HEK293 (cell line): Measurements from ENCODE around the gene SLC5A10.

ENCODE experiments used
- CTCF ChIA-PET: fragments of 350-600 bp; formaldehyde crosslinking; extraction: SDS; loops from one replicate; lab custom pipeline; 2021; ENCODE audit warnings: antibody characterized with exemption; lab: Yijun Ruan, JAX
- POLR2A ChIA-PET: fragments of 300-600 bp; formaldehyde crosslinking; extraction: SDS; loops from one replicate; lab custom pipeline; 2020; ENCODE audit warnings: antibody characterized with exemption, inconsistent platforms; lab: Yijun Ruan, JAX
- H3K27ac ChIP-seq: fragments of 200-500 bp; sonication (Bioruptor generic); 2 replicates; pipeline ENCODE4 v1.5.1; 2014; ENCODE audit warnings: low read depth, low read length, control low read depth, inconsistent platforms; ENCODE audit errors: extremely low read depth
- H3K36me3 ChIP-seq, 2 experiments: fragments of 200-500 bp in 1 of 2; sonication (Bioruptor generic) in 1 of 2; 1 replicate in 1 of 2; 2 replicates in 1 of 2; pipeline ENCODE4 v1.5.1; 2014 to 2017; ENCODE audit warnings: inconsistent platforms in 2 of 2, low read length in 2 of 2; ENCODE audit not compliant: control insufficient read depth in 2 of 2, insufficient read depth in 1 of 2
- H3K4me1 ChIP-seq: fragments of 200-500 bp; sonication (Bioruptor generic); 2 replicates; pipeline ENCODE4 v1.5.1; 2014; ENCODE audit warnings: mild to moderate bottlenecking, low read length, inconsistent platforms; ENCODE audit not compliant: control insufficient read depth, insufficient read depth
- H3K4me3 ChIP-seq: 2 replicates; pipeline ENCODE4 v1.5.1; 2011; ENCODE audit warnings: low read depth, mild to moderate bottlenecking, control low read depth, low read length, moderate library complexity
- H3K9me3 ChIP-seq: fragments of 200-500 bp; sonication (Bioruptor generic); 2 replicates; pipeline ENCODE4 v1.5.1; 2014; ENCODE audit warnings: low read depth, low read length, inconsistent platforms; ENCODE audit not compliant: control insufficient read depth, insufficient read depth
- FEZF1 ChIP-seq: fragments of 450-650 bp; formaldehyde crosslinking; IDR thresholded peaks from 2 replicates; pipeline ENCODE4 v1.5.1; 2016; ENCODE audit warnings: missing biosample characterization, missing genetic modification characterization
- MZF1 ChIP-seq: fragments of 450-650 bp; formaldehyde crosslinking; IDR thresholded peaks from 2 replicates; pipeline ENCODE4 v1.5.1; 2017; ENCODE audit warnings: missing biosample characterization, missing genetic modification characterization, borderline replicate concordance
- SP2 ChIP-seq: fragments of 450-650 bp; formaldehyde crosslinking; IDR thresholded peaks from 2 replicates; pipeline ENCODE4 v1.5.1; 2016; ENCODE audit warnings: missing biosample characterization, missing genetic modification characterization
- SP7 ChIP-seq: fragments of 450-650 bp; formaldehyde crosslinking; IDR thresholded peaks from 2 replicates; pipeline ENCODE4 v1.5.1; 2016; ENCODE audit warnings: missing biosample characterization, missing genetic modification characterization
- TCF7L2 ChIP-seq: IDR thresholded peaks from 2 replicates; pipeline ENCODE4 v1.6.1; 2011; ENCODE audit warnings: low read depth, mild to moderate bottlenecking, inconsistent platforms, low read length, moderate library complexity, borderline replicate concordance
- YY1 ChIP-seq: fragments of 450-650 bp; formaldehyde crosslinking; IDR thresholded peaks from 2 replicates; pipeline ENCODE4 v1.5.1; 2018; ENCODE audit warnings: missing biosample characterization, missing genetic modification characterization
- ZBTB21 ChIP-seq: fragments of 450-650 bp; formaldehyde crosslinking; IDR thresholded peaks from 2 replicates; pipeline ENCODE4 v1.5.1; 2017; ENCODE audit warnings: missing biosample characterization, missing genetic modification characterization
- ZBTB48 ChIP-seq: fragments of 450-650 bp; formaldehyde crosslinking; IDR thresholded peaks from 2 replicates; pipeline ENCODE4 v1.5.1; 2016; ENCODE audit warnings: missing biosample characterization, missing genetic modification characterization
- ZFP69B ChIP-seq: fragments of 450-650 bp; formaldehyde crosslinking; IDR thresholded peaks from 2 replicates; pipeline ENCODE4 v1.5.1; 2016; ENCODE audit warnings: missing biosample characterization, missing genetic modification characterization
- ZNF223 ChIP-seq: fragments of 450-650 bp; formaldehyde crosslinking; IDR thresholded peaks from 2 replicates; pipeline ENCODE4 v1.5.1; 2016; ENCODE audit warnings: missing biosample characterization, missing genetic modification characterization
- ZNF335 ChIP-seq: fragments of 450-650 bp; formaldehyde crosslinking; conservative IDR thresholded peaks from 2 replicates; pipeline ENCODE4 v1.5.1; 2016; ENCODE audit warnings: missing biosample characterization, missing genetic modification characterization
- ZNF777 ChIP-seq: fragments of 450-650 bp; formaldehyde crosslinking; IDR thresholded peaks from 2 replicates; pipeline ENCODE4 v1.5.1; 2017; ENCODE audit warnings: missing biosample characterization, missing genetic modification characterization, borderline replicate concordance
- ZNF837 ChIP-seq: fragments of 450-650 bp; formaldehyde crosslinking; IDR thresholded peaks from 2 replicates; pipeline ENCODE4 v1.5.1; 2016; ENCODE audit warnings: missing biosample characterization, missing genetic modification characterization
- ZNF843 ChIP-seq: fragments of 450-650 bp; formaldehyde crosslinking; IDR thresholded peaks from 2 replicates; pipeline ENCODE4 v1.5.1; 2016; ENCODE audit warnings: missing biosample characterization, missing genetic modification characterization
- TF ChIP-seq, protein P1 (sequence below): fragments of 450-650 bp; formaldehyde crosslinking; IDR thresholded peaks from 2 replicates; pipeline ENCODE4 v1.5.1; 2016; ENCODE audit warnings: missing biosample characterization, missing genetic modification characterization
- TF ChIP-seq, protein P2 (sequence below): fragments of 450-650 bp; formaldehyde crosslinking; IDR thresholded peaks from 2 replicates; pipeline ENCODE4 v1.5.1; 2016; ENCODE audit warnings: missing biosample characterization, missing genetic modification characterization, low read depth
- TF ChIP-seq, protein P3 (sequence below): fragments of 450-650 bp; formaldehyde crosslinking; IDR thresholded peaks from 2 replicates; pipeline ENCODE4 v1.5.1; 2016; ENCODE audit warnings: missing biosample characterization, missing genetic modification characterization
- TF ChIP-seq, protein P4 (sequence below): fragments of 450-650 bp; formaldehyde crosslinking; IDR thresholded peaks from 2 replicates; pipeline ENCODE4 v1.5.1; 2016; ENCODE audit warnings: missing biosample characterization, missing genetic modification characterization
- TF ChIP-seq, protein P5 (sequence below): fragments of 450-650 bp; formaldehyde crosslinking; IDR thresholded peaks from 2 replicates; pipeline ENCODE4 v1.5.1; 2017; ENCODE audit warnings: missing biosample characterization, mild to moderate bottlenecking, missing genetic modification characterization, moderate library complexity

The SLC5A10 gene

DNA sequence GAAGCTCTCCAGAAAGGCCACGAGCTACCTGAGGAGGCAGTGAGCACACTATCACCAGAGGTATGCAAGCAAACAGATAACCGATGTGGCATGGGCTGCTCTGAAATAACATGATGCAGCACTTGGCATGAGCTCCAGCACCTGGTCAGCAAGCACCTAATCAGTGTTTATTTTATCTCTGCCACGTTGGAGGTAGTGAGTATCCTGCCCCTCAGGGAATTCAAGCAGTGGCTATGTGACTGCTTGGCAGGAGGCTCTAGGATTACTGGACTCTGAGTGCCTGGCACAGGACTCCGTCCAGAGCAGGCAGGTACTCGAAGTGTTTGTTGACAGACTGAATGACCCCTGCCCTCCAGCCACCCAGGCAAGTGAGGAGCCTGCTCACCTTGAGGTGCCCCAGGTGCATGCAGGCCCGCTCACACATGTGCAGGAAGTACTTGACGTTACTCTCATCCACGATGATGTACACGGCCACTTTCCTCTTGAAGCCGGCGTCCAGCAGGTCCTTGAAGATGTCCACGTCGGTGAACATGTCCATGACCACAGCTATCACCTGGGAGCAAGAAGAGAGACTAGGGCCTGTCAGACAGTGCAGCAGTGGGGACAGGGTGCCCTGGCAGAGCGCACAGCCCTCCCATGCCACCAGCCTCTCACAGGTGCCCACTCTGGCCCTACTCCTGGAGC lies 36.0 kb downstream of the SLC5A10 start:
- Histone ChIP-seq H3K4me3 (no peak overlapping the region), H3K27ac (no peak overlapping the region), H3K9me3 (no peaks in the 10 kb centered on the region), H3K4me1 (no peaks in the 10 kb centered on the region), H3K36me3 (peaks cover 0 to 58% of the 10 kb centered on the region in 2 experiments; a peak in 1 of 3 replicates)
- TF ChIP-seq ZNF223 (tag by site-specific recombination) = no peak
- TF ChIP-seq FEZF1 = no peak
- TF ChIP-seq, protein P1, sequence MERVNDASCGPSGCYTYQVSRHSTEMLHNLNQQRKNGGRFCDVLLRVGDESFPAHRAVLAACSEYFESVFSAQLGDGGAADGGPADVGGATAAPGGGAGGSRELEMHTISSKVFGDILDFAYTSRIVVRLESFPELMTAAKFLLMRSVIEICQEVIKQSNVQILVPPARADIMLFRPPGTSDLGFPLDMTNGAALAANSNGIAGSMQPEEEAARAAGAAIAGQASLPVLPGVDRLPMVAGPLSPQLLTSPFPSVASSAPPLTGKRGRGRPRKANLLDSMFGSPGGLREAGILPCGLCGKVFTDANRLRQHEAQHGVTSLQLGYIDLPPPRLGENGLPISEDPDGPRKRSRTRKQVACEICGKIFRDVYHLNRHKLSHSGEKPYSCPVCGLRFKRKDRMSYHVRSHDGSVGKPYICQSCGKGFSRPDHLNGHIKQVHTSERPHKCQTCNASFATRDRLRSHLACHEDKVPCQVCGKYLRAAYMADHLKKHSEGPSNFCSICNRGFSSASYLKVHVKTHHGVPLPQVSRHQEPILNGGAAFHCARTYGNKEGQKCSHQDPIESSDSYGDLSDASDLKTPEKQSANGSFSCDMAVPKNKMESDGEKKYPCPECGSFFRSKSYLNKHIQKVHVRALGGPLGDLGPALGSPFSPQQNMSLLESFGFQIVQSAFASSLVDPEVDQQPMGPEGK = no peak
- no peak for TF ChIP-seq ZNF843 (tag by site-specific recombination)
- TF ChIP-seq, protein P2, sequence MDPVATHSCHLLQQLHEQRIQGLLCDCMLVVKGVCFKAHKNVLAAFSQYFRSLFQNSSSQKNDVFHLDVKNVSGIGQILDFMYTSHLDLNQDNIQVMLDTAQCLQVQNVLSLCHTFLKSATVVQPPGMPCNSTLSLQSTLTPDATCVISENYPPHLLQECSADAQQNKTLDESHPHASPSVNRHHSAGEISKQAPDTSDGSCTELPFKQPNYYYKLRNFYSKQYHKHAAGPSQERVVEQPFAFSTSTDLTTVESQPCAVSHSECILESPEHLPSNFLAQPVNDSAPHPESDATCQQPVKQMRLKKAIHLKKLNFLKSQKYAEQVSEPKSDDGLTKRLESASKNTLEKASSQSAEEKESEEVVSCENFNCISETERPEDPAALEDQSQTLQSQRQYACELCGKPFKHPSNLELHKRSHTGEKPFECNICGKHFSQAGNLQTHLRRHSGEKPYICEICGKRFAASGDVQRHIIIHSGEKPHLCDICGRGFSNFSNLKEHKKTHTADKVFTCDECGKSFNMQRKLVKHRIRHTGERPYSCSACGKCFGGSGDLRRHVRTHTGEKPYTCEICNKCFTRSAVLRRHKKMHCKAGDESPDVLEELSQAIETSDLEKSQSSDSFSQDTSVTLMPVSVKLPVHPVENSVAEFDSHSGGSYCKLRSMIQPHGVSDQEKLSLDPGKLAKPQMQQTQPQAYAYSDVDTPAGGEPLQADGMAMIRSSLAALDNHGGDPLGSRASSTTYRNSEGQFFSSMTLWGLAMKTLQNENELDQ = no peak
- TF ChIP-seq SP2 (tag by site-specific recombination) = no peak
- TF ChIP-seq ZNF777 = no peak
- TF ChIP-seq SP7 (tag by site-specific recombination) = no peak
- TF ChIP-seq ZBTB21 (tag by site-specific recombination) = no peak
- no peak for TF ChIP-seq ZBTB48 (tag by site-specific recombination)
- no peak for TF ChIP-seq MZF1 (tag by site-specific recombination)
- TF ChIP-seq ZNF837 (tag by site-specific recombination) = no peak
- no peak for TF ChIP-seq ZNF335 (tag by site-specific recombination)
- no peak for TF ChIP-seq ZFP69B (tag by site-specific recombination)
- CTCF ChIA-PET = interaction anchor here (1.1 kb wide), 1 partner anchor 10 kb away, joined by 3 read pairs; no protein-coding TSS in a partner anchor
- POLR2A ChIA-PET = interaction anchor here (1.1 kb wide), 1 partner anchor 16 kb away, joined by 5 read pairs; the partner anchor contains the start of gene FAM83G

DNA sequence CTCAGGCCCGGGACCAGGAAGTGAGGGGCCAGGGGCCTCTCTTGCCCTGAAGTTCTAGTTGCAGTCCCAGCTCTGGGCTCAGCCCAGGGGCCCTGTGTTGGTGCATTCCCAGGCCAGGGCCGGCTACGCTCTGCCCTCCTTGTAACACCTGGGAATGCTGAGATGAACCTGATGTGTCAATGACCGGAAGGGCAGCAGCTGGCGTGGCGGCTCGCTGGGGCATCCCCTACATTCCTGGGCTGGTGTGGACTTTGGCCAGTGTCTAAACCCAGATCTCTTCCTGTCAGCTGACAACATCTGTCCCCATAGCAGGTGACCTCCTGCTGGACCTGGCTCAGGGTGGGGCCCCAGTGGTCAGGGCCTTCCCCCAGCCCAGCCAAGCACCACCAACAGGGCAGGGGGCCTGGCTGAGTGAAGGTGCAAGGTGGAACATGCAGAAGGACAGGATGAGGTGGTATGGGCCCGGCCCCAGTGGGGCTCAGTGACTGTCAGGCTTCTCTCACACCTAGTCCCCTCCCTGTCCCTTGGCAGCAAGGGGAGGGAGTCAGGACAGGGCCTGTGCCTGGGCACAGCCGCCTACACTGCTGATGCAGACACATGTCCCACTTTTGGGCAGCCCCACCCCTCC lies 36.7 kb downstream of the SLC5A10 start:
- ChIA-PET POLR2A (no interaction called here), CTCF (interaction anchor here (1.1 kb wide), 1 partner anchor 9 kb away, joined by 3 read pairs; no protein-coding TSS in a partner anchor)
- TF ChIP-seq TCF7L2 (no peak), YY1 (tag by site-specific recombination) (no peak)
- TF ChIP-seq, protein P3, sequence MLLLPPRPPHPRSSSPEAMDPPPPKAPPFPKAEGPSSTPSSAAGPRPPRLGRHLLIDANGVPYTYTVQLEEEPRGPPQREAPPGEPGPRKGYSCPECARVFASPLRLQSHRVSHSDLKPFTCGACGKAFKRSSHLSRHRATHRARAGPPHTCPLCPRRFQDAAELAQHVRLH (tag by site-specific recombination) = no peak
- TF ChIP-seq, protein P4, sequence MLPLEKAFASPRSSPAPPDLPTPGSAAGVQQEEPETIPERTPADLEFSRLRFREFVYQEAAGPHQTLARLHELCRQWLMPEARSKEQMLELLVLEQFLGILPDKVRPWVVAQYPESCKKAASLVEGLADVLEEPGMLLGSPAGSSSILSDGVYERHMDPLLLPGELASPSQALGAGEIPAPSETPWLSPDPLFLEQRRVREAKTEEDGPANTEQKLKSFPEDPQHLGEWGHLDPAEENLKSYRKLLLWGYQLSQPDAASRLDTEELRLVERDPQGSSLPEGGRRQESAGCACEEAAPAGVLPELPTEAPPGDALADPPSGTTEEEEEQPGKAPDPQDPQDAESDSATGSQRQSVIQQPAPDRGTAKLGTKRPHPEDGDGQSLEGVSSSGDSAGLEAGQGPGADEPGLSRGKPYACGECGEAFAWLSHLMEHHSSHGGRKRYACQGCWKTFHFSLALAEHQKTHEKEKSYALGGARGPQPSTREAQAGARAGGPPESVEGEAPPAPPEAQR (tag by site-specific recombination) = no peak
- TF ChIP-seq, protein P5, sequence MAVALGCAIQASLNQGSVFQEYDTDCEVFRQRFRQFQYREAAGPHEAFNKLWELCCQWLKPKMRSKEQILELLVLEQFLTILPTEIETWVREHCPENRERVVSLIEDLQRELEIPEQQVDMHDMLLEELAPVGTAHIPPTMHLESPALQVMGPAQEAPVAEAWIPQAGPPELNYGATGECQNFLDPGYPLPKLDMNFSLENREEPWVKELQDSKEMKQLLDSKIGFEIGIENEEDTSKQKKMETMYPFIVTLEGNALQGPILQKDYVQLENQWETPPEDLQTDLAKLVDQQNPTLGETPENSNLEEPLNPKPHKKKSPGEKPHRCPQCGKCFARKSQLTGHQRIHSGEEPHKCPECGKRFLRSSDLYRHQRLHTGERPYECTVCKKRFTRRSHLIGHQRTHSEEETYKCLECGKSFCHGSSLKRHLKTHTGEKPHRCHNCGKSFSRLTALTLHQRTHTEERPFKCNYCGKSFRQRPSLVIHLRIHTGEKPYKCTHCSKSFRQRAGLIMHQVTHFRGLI (tag by site-specific recombination) = no peak
- Histone ChIP-seq H3K4me3 (no peak overlapping the region), H3K4me1 (no peaks in the 10 kb centered on the region), H3K9me3 (no peaks in the 10 kb centered on the region), H3K36me3 (peaks cover 0 to 64% of the 10 kb centered on the region in 2 experiments; a peak in 1 of 3 replicates), H3K27ac (no peak overlapping the region)
